DOHH2 (cell line): ENCODE data around the gene RAPH1.

Source experiments
- H3F3A ChIP-seq: fragments of 200-600 bp; sonication (generic), shearing (Covaris generic); 2 replicates; pipeline ENCODE4 v1.6.0; 2016; ENCODE audit warnings: antibody characterized with exemption, mild to moderate bottlenecking; ENCODE audit not compliant: control insufficient read depth, insufficient read depth
- H3K27ac ChIP-seq: fragments of 200-600 bp; sonication (generic); 2 replicates; pipeline ENCODE4 v1.5.1; 2014; ENCODE audit warnings: low read depth, mild to moderate bottlenecking, low read length, moderate library complexity
- H3K27me3 ChIP-seq: fragments of 200-600 bp; sonication (generic); 2 replicates; pipeline ENCODE4 v1.6.1; 2014; ENCODE audit warnings: mild to moderate bottlenecking, low read length, mixed read lengths; ENCODE audit not compliant: control insufficient read depth
- H3K36me3 ChIP-seq: fragments of 200-600 bp; sonication (generic); 2 replicates; pipeline ENCODE4 v1.6.1; 2014; ENCODE audit warnings: mild to moderate bottlenecking, low read length, moderate library complexity, mixed read lengths; ENCODE audit not compliant: control insufficient read depth
- H3K4me1 ChIP-seq: fragments of 200-600 bp; sonication (generic); 2 replicates; pipeline ENCODE4 v1.6.1; 2014; ENCODE audit warnings: mild to moderate bottlenecking, low read length, mixed read lengths; ENCODE audit not compliant: control insufficient read depth
- H3K4me2 ChIP-seq: fragments of 200-600 bp; sonication (generic); 2 replicates; pipeline ENCODE4 v1.6.0; 2014; ENCODE audit warnings: mild to moderate bottlenecking, low read length, moderate library complexity
- H3K4me3 ChIP-seq: fragments of 200-600 bp; sonication (generic); 2 replicates; pipeline ENCODE4 v1.5.1; 2014; ENCODE audit warnings: mild to moderate bottlenecking, low read length, mixed read lengths
- H3K79me2 ChIP-seq: fragments of 200-600 bp; sonication (generic); 2 replicates; pipeline ENCODE4 v1.6.1; 2014; ENCODE audit warnings: mild to moderate bottlenecking, low read length, mixed read lengths; ENCODE audit not compliant: control insufficient read depth
- H3K9me2 ChIP-seq: fragments of 200-600 bp; sonication (generic); replicated peaks from 2 replicates; pipeline ENCODE4 v1.6.1; 2014; ENCODE audit warnings: mild to moderate bottlenecking, low read length, mixed read lengths; ENCODE audit not compliant: control insufficient read depth
- H3K9me3 ChIP-seq: fragments of 200-600 bp; sonication (generic); 2 replicates; pipeline ENCODE4 v1.6.1; 2014; ENCODE audit warnings: antibody characterized with exemption, low read length, mixed read lengths; ENCODE audit not compliant: control insufficient read depth, insufficient read depth
- H4K20me1 ChIP-seq: fragments of 200-600 bp; sonication (generic); 2 replicates; pipeline ENCODE4 v1.6.0; 2014; ENCODE audit warnings: low read depth, mild to moderate bottlenecking, antibody characterized with exemption, low read length, moderate library complexity; ENCODE audit not compliant: control insufficient read depth, insufficient read depth
- CTCF ChIP-seq: fragments of 200-600 bp; sonication (generic); IDR thresholded peaks from one replicate; pipeline ENCODE4 v1.5.1; 2014; ENCODE audit warnings: antibody characterized with exemption, mild to moderate bottlenecking, low read depth, low read length; ENCODE audit not compliant: poor library complexity, severe bottlenecking
- EZH2phosphoT487 ChIP-seq: fragments of 200-600 bp; sonication (generic); IDR thresholded peaks from 2 replicates; pipeline ENCODE4 v1.6.1; 2017; ENCODE audit warnings: borderline replicate concordance, mild to moderate bottlenecking, antibody characterized with exemption, low read length, moderate library complexity, mixed read lengths

RAPH1 gene

GRCh38 chr2:203579730-203580129, 44.6 kb upstream of the RAPH1 start:
- Histone ChIP-seq H3F3A (no peaks in the 10 kb centered on the region), H3K9me3 (no peaks in the 10 kb centered on the region), H3K27ac (no peak overlapping the region), H3K9me2 (no peaks in the 10 kb centered on the region), H4K20me1 (no peaks in the 10 kb centered on the region), H3K4me3 (no peak overlapping the region), H3K36me3 (no peaks in the 10 kb centered on the region), H3K27me3 (peaks cover 10% of the 10 kb centered on the region), H3K79me2 (no peaks in the 10 kb centered on the region), H3K4me2 (no peak overlapping the region), H3K4me1 (peaks cover 29% of the 10 kb centered on the region)
- TF ChIP-seq EZH2phosphoT487: no peak
- TF ChIP-seq CTCF: no peak

- H3K4me1 ChIP-seq: peaks cover 22% of the 10 kb centered on the region
- H3K36me3 ChIP-seq: no peaks in the 10 kb centered on the region
- no peaks in the 10 kb centered on the region for H3K79me2 ChIP-seq
- H3K27me3 ChIP-seq: peaks cover 12% of the 10 kb centered on the region
- TF ChIP-seq EZH2phosphoT487 (no peak), CTCF (no peak)
- no peaks in the 10 kb centered on the region for H4K20me1 ChIP-seq
- H3F3A ChIP-seq: no peaks in the 10 kb centered on the region
- no peaks in the 10 kb centered on the region for H3K9me2 ChIP-seq
- H3K4me3 ChIP-seq: no peak overlapping the region
- H3K27ac ChIP-seq: no peak overlapping the region
- H3K9me3 ChIP-seq: no peaks in the 10 kb centered on the region
- no peak overlapping the region for H3K4me2 ChIP-seq
Observed at GRCh38 chr2:203578759-203579643, 43.9 kb upstream of the RAPH1 start.

GRCh38 chr2:203574824-203575223, 39.7 kb upstream of the RAPH1 start:
- no peaks in the 10 kb centered on the region for H3K36me3 ChIP-seq
- no peaks in the 10 kb centered on the region for H3K9me3 ChIP-seq
- H3K79me2 ChIP-seq: no peaks in the 10 kb centered on the region
- TF ChIP-seq CTCF (no peak), EZH2phosphoT487 (no peak)
- H3F3A ChIP-seq: no peaks in the 10 kb centered on the region
- H3K9me2 ChIP-seq: no peaks in the 10 kb centered on the region
- no peak overlapping the region for H3K27ac ChIP-seq
- 0 out of 2 replicates have a peak, but pooled peaks cover 3% of the 10 kb centered on the region for H3K4me1 ChIP-seq
- peaks cover 12% of the 10 kb centered on the region for H3K27me3 ChIP-seq
- no peaks in the 10 kb centered on the region for H4K20me1 ChIP-seq
- no peak overlapping the region for H3K4me3 ChIP-seq
- H3K4me2 ChIP-seq: no peak overlapping the region
